ENCODE measurements around the gene MAP3K7.

MAP3K7 gene

DNA sequence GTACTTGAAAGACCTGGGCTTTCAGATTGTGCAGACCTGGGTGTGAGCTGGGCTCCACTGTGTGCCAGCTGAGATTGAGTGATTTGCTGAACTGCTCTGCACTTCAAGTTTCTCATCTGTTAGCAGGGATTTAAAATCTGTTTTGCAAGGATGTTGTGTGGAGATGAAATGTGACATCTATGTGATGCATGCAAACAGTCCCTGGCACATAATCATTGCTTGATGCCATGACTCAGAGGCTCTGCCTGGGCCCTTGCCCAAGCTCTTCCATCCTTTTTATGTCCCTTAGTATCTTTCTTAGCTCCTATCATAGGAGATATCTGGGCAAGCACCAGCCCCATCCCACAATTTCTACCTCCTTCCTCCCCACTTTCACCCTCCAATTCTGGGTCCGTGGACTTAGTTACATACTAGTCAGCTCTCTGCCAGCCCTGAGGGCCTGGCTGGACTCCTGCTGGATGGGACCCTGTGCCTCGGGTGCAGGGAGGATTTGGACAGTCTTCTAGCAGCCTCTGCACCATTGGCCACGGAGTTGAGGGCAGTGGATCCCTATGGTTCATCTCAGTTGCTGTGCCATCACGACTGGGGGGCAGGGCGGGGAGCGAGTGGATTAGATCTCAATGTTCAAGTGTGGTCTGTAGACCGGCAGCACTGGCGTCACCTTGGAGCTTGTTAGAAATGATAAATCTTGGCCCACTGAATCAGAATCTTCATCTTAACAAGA lies 103.6 kb downstream of the MAP3K7 start:
- no peak for ATAC-seq

DNA sequence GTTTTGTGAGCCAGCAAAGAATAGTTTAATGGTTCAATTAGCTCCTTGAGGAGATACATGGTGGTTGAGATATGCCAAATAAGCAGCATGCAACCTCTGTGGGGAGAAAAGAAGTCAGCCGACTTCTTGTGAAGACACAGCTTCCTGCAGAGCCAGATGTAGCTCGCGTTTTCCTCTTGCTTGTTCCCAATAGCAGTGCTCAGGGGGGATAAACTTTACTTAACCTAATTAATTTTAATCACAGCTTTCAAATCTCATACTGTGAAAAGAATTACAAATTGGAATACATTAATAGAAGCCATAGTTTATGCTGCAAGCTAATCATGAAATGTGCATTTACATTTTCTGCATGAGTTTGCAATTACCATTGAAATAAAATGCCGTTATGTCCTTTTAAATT lies 106.2 kb downstream of the MAP3K7 start:
- ATAC-seq: no peak

DNA sequence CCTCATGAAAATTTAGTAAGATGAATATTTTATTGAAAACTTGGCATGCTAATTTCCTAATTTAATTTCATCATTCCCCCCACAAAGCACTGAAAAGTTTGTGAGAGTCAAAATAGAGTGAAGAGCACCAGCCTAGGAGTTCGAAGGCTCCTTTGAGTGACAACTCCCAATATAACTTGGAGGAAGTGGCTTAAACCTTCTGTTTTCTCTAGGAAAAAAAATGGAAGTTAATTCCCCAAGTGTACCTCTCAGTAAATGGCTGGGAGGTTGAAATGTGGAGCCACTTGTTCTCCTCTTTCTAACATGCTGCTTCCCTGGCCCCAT lies 107.3 kb downstream of the MAP3K7 start:
- no peak for ATAC-seq

DNA sequence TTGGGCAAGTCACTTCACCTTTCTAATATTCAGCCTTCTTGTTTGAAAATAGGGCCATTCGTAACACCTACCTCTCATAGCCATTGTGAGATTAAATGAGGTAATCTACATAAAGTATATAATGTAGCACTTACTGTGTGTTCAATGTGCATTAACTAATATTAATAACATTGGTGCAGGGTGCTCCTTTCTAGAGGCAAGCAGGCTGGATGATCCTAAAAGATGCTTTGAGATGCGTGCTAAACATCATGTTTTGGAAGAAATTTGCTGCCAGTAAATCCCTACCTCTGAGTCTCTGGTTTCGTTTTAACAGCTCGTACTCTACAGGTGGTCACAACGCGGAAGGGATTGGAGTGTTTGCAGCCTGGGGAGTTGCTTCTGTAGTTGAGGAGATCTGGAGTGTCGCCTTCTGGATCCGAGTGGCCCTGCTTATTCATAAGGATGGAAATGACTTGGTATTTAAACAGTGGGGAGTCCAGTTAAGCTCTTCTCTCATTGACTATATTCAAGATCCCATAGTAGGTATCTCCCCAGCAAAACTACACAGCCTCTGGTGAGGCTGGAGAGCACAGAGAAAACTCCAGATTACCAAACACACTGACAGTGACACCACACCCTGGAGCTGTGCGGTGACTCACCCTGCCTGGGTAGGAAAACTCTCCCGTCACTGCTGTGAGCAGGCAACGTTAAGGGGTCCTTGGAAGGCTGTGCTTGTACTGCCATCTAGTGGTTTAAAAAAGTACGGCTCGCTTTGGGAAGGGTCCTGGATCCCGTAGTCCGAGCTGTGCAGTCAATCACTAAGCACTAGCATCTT lies 107.9 kb downstream of the MAP3K7 start:
- peak; percentile 93 to 96 for ATAC-seq

DNA sequence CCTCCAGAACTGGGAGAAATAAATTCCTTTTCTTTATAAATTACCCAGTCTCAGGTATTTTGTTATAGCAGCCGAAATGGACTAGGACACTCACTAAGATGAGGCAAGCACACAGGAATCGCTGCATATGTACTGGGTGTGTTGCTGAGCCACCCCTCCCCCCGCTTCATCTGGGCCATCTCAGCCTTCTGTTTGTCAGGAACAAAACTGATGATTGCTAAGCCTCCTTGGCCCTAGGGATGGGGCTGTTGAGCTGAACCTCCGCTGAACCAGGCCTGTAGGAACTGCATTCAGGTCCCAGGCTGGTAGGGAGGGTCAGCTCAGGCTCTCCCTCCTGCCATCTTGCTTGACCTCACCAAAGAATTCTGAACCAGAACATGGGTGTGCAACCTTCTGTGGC lies 108.6 kb downstream of the MAP3K7 start:
- ATAC-seq: no peak

DNA sequence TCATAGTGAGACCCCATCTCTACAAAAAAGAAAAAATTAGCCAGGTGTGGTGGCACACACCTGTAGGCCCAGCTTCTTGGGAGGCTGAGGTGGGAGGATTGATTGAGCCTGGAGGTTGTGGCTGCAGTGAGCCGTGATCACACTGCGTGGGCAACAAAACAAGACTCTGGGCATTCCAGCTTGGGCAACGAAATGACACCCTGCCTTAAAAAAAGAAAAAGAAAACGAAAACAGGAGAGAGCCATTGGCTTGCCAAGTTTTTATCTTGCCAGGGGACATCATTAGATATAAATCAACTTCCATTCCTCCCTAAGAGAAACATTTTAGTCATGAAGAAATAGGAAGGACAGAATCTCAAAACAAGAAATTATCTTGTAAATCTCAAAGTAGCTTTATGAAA lies 109.5 kb downstream of the MAP3K7 start:
- no peak for ATAC-seq

DNA sequence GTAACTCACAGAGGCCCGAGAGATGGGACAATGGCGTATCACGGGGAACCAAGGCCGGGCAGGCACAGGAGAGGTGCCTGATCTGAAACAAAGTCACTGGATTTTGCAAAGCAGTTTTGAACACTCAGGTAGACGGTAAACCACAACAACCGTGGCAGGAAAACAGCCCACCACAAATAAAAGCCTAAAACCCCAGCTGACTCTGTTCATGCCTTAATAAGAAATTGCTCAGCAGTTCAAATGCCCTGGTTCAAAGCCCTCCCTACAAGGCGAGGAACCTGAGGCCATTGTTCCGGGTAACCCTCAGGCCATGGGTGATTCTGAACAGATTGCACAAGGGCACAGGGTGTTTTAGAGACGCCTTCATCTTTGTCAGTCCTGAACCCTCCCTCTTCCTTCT lies 114.2 kb downstream of the MAP3K7 start:
- no peak for ATAC-seq

DNA sequence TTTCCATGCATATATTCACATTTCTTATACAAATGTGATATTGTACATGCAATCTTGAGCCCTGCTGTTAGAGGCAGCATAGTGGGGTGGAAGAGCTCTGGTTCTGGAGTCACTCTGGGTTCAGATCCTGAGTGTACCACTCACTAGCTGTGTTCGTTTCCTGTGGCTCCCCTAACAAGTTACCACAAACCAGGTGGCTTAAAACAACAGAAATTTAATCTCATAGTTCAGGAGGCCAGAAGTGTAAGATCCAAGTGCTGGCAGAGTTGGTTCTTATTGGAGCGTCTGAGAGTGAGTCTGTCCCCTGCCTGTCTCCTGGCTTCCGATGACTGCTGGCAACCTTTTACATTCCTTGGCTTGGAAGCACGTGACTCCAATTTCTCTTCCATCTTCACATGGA lies 115.6 kb downstream of the MAP3K7 start:
- no peak for ATAC-seq

DNA sequence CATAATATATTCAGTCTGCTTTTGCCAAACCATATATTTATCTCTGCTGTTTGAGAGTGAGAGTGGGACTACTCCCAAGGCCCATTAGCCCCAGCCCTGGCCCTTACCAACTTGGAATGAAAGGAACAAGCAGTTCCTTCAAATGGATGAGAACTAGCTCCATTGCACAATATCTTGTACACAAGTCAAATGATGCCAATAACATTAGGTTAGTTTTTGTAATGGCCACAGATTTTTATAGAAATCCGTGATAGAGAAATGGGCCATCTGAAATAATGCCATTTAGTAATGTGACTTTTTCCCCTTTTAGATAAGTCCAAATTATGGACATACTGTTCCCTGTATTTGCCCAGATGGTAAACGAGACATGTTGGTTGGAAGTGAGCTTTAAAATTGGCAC lies 117.0 kb downstream of the MAP3K7 start:
- ATAC-seq: no peak

DNA sequence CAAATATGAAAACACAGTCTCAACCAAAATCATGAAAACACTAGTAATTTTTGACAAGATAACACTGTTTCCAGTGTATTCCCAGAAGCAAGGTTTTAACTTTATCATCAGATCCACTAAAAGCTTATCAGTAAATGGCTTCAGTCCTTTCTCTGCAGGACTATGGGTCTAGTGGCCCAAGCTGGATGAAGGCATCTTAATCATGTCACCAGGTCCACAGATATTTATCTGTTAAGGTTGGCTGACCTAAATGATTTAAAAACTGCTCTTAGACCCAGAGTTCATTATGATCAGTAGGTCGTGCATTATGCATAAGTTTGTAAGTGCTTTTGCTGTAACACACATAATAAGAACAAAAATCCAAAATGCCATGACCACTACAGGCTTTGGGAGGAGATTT lies 118.0 kb downstream of the MAP3K7 start:
- no peak for ATAC-seq

DNA sequence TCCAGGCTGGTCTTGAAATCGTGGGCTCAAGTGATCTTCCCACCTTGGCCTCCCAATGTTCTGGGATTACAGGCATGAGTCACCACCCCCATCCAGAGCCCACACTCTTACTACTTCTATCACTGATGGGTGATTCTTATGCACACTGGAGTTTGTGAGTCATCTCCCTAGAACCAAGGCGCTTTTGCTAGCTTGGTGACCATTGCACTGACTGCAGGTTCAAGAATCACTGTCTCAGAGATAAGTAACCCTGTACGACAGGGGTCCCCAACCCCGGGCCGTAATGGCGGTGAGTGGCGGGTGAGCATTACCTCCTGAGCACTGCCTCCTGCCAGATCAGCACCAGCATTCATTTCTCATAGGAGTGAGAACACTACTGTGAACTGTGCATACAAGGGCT lies 118.8 kb downstream of the MAP3K7 start:
- ATAC-seq: peak; percentile 18 to 22

DNA sequence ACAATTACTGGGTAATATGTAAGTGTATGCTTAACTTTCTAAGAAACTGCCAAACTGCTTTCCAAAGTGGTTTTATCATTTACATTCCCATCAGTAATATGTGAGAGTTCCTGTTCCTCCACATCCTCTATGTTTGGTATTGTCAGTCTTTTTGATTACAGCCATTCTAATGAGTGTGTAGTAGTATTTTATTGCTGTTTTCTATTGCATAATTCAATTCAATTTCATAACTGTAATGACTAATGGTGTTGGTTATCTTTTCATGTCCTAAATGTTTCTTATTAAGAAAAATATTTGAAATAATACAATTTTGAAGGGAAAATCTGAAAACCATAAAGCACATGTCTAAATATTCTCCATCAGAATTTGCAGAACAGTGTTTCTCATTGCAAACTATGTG lies 119.3 kb downstream of the MAP3K7 start:
- no peak for ATAC-seq

DNA sequence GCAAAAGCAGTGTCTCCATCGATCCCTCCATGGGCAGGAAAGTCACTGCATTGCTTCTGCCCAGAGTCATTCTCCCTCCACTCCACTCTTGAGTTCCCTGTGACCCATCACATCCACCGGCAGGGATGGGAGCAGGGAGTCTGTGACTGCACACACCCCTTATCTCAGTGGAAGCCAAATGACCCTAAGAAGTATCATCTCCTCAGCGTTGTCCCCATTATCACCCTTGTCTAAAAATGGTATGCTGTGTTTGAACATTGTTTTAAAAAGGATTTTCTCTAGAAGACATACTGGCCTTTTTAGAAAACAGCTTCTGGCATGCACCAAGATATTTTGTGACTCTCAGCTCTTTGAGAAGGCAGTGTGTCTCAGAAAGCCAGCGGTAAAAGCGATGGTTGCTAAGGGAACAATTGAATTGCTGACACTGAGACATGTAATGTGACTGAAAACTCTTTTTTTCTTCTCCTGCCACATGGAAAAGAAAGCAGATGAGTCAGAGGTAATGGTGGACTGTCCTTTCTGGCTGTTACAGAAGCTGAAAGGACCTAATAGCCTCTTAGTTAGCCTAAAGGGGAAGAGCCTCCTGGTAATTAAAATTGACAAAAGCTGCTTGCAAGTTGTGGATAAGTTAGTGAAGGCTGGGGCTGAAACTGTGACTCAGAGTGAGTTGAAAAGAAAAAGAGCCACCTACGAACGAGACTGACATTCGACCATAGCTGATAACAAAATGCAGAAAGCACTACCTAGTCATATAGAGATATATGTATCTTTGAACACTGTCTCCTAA lies 120.5 kb downstream of the MAP3K7 start:
- ATAC-seq: peak; percentile 92 to 93

DNA sequence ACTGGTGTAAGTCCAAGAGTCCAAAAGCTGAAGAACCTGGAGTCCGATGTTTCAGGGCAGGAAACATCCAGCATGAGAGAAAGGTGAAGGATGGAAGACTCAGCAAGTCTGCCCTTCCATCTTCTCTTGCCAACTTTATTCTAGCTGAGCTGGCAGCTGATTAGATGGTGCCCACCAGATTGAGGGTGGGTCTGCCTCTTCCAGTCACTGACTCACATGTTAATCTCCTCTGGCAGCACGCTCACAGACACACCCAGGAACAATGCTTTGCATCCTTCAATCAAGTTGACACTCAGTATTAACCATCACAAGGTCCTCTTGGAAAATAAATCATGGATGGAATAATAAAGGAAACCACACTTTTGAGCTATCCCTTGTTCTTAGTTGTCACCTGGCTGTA lies 121.2 kb downstream of the MAP3K7 start:
- no peak for ATAC-seq

DNA sequence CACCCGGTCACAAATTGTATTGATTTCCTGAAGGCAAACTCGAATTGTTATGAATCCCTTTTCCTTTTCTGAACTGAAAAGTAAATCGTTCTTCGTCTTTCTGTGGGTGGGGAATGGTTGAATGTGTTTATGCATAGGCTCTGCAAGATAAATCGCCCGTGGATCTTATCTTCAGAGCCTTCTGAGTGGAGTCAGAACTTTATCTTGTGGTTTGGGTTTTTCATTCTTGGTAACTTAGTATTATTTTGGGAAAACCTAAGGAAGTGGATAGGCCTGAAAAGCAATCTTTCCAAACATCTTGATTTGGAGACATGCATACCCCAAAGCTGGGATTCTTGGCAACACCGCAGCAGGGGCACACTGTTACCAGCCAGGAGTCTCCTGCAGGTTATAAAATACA lies 122.4 kb downstream of the MAP3K7 start:
- no peak for ATAC-seq

DNA sequence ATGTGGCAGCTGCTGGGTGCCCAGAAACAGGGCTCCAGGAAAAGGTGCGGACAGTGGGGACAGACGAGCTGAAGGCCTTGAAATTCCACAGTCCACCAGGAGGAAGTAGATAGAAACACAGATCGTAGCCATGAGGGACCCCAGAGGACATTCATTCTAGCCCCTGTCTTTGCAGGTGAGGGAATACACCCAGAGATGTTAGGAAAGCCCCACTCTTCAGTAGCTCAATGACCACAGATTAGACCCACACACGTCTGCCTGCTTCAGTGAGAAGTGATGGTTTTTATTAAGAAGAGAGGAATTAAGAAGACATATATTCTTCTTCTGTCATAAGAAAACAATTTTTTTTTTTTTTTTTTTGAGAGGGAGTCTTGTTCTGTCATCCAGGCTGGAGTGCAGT lies 123.0 kb downstream of the MAP3K7 start:
- ATAC-seq: no peak

Measured in activated CD4-positive, CD25-positive, alpha-beta regulatory T cell treated with anti-CD3 and anti-CD28 coated beads, Interleukin-2, amount 50 U/mL, for 24 hours (primary cell).